Stimulated activated CD4-positive, alpha-beta T cell treated with anti-CD3 and anti-CD28 coated beads, Interleukin-2, amount 100 ng/mL, for 24 hours (primary cell): Measurements from ENCODE around the gene TTC16.

ENCODE experiments used
- DNase-seq, 2 donors: peaks; one replicate each; pipeline ENCODE4 v3.0.0-alpha.2; 2020

Gene TTC16

GRCh38 chr9:127698985-127699670 is 16.8 kb upstream of the TTC16 start:
- DNase-seq = peak; percentile 85 to 89

GRCh38 chr9:127700140-127700539 is 15.7 kb upstream of the TTC16 start:
- DNase-seq = no peak

- DNase-seq = no peak
Measured at GRCh38 chr9:127700594-127701255, 15.2 kb upstream of the TTC16 start.

- no peak for DNase-seq
Measured at GRCh38 chr9:127703289-127703946, 12.5 kb upstream of the TTC16 start.

- DNase-seq = no peak
Measured at GRCh38 chr9:127705577-127706379, 10.1 kb upstream of the TTC16 start.

DNA sequence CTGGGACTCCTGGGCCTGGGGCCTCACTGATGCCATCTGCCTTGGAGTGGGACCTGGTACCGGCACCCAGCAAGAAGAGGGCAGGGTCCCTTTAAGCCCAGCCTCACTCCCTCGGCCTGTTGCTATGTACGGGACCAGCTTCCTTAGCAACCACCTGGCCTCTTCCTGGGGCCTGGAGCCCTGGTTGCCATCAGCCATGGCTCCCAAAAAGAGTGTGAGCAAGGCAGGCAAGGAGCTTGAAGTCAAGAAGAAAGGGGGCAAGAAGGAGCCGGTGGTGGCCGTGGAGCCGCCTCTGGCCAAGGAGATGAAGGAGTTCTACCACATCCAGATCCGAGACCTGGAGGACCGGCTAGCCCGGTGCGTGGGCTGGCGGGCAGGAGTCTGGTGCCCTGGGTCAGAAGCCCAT is 9.0 kb upstream of the TTC16 start, which contains the start of gene CFAP157:
CFAP157 (plus strand) TSS at position 153 of the 406 bp plus-strand sequence; CDS start at position 197, 44 bp downstream.
- no peak for DNase-seq

GRCh38 chr9:127707766-127708165 is 8.1 kb upstream of the TTC16 start:
- peak; percentile 27 to 29 for DNase-seq

DNA sequence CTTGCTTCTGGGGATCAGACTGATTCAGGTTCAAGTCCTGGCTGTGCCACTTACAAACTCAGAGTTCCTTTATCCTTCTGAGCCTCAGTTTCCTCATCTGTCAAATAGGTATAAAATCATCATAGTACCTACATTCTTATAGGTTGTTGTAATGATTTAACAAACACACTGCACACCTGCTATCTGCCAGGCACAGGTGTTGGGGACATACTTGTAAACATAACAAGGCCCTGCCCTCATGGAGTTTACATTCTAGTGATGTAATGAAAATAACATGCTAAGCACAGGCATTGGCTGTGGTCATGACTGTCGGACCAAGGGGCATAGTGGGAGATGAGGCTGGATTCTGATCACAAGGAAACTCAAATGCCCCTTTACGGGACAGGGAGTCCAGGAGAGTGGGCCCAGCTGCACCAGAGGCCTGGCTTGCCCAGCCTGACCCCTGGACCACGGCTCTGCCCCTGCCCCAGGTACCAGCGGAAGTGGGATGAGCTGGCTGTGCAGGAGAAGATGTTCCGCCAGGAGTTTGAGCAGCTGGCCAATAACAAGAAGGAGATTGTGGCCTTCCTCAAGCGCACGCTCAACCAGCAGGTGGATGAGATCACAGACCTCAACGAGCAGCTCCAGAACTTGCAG is 6.8 kb upstream of the TTC16 start:
- no peak for DNase-seq

DNA sequence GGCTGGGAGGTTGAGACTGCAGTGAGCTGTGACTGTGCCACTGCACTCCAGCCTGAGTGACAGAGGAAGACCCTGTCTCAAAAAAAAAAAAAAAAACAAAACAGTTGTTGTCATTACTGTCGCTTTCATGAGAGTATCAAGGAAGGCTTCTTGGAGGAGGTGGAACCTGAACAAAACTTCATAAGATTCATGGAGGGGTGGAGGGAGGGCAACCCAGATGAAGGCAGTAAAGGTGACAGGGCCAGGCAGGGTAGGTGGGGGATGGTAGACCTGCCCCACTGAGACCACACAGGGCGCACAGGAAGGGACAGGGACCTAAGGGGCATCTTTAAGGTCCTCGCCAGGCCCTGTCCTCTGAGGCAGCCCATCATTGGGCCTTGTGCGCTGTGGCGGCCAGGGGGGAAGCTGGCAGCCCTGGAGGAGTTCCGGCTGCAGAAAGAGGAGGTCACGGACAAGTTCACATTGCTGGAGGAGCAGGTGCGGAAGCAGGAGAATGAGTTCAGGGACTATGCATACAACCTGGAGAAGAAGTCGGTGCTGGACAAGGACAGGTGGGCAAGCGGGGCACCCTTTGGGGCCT is 5.6 kb upstream of the TTC16 start:
- no peak for DNase-seq

GRCh38 chr9:127711226-127711701 is 4.6 kb upstream of the TTC16 start:
- DNase-seq = no peak

DNA sequence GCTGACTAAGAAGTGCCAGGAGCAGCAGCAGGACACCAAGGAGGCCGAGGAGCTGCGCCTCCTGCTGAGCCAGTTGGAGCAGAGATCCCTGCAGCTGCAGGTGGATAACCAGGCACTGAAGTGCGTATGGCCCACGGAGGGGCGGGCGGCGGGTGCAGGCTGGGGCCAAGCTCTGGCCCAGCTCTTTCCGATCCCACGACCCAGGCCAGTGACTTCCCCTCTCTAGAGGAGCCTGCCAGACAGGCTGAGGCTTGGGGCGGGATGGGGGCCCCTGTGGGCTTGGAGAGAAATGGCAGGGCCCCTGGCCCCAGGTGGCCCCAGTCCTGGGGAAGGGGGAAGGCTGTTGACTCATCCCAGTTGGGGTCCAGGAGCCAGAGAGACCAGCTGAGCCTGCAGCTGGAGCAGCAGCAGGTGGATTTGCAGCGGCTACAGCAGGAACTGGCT is 4.0 kb upstream of the TTC16 start:
- no peak for DNase-seq

- no peak for DNase-seq
Measured at GRCh38 chr9:127712371-127712770, 3.5 kb upstream of the TTC16 start.

- DNase-seq = no peak
Measured at GRCh38 chr9:127712867-127713266, 3.0 kb upstream of the TTC16 start.

- no peak for DNase-seq
Measured at GRCh38 chr9:127714020-127714750, 1.7 kb upstream of the TTC16 start.

GRCh38 chr9:127714951-127715469 is 869 bp upstream of the TTC16 start:
- no peak for DNase-seq

DNA sequence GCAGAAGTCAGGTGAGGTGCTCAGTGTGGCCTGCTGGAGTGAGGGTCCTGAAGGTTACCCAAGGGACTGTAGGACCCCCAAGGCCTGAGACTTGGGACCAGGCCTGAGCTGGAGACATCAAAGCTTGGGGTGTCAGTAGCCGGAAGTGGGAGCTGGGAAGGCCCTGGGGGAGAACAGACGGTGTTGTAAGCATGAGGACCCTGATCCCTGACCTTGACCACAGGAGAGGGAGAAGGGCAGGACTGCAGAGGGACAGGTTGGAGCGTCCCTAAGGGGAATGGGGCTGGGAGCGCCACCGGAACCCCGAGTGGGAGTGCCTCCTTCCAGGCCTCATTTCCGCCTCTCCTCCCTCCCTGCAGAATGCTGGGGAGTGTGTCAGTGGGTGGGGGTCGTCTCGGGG is 533 bp downstream of the TTC16 start:
- DNase-seq = no peak

DNA sequence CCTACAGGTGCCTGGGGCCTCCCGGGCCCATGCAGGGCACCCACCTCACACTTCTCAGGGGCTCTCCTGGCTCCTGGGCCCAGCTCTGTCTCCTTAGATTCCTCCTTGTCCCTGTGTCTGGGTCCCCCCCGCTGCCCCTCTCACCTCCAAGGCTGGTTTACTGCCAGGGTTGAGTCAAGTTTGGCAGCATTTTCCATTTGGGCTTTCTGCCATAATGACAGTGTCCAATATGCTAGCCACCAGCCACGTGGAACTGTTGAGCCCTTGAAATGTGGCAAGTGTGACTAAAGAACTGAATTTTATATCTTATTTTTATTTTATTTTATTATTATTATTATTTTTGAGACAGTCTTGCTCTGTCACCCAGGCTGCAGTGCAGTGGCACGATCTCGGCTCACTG is 1.9 kb downstream of the TTC16 start:
- no peak for DNase-seq

DNA sequence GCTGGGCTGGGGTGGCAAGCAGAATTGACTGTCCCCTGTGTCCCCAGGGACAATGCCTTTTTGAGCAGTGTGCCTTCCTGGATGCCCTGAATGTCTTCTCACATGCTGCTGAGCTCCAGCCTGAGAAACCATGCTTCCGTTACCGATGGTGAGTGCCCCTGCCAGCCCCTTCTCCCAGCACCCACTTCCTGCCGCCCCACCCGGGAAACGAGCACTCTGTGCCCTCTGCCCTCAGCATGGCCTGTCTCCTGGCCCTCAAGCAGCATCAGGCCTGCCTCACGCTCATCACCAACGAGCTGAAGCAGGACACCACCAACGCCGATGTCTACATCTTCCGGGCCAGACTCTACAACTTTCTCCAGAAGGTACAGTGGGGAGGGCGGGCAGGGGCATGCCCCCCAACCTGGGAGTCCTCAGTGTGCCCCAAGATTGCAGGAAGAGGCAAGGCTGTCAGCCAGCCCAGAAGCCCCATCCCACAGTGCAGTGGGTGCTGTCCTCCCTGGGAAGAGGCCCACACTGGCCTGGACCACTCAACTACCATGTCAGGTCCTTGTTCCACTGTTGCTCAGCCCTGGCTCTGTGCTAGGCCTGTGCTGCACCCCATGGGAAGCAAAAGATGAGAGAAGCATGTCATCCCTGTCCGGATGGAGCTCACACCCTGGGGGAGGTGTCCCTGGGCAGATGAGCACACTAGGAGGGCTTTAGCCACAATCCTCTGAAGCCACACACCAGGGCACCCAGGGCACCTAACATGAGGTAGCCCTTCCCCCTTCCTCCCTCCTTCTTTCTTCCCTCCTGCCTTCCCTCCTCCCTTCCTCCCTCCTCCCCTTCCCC is 4.4 kb downstream of the TTC16 start:
- no peak for DNase-seq

GRCh38 chr9:127720865-127721227 is 5.0 kb downstream of the TTC16 start:
- DNase-seq = no peak

GRCh38 chr9:127721391-127721821 is 5.5 kb downstream of the TTC16 start:
- no peak for DNase-seq
